Loucy (cell line): ENCODE results near the gene GLI1.

Source experiments
- H2AFZ ChIP-seq: fragments of 200-600 bp; sonication (generic); 2 replicates; pipeline ENCODE4 v1.6.0; 2016; ENCODE audit warnings: antibody characterized with exemption, mild to moderate bottlenecking, low read length, moderate library complexity
- H3F3A ChIP-seq: fragments of 200-600 bp; 2 replicates; pipeline ENCODE4 v1.6.0; 2016; ENCODE audit warnings: antibody characterized with exemption, low read depth, mild to moderate bottlenecking
- H3K27me3 ChIP-seq: fragments of 200-600 bp; sonication (generic); 2 replicates; pipeline ENCODE4 v1.6.1; 2014; ENCODE audit warnings: low read length, mild to moderate bottlenecking; ENCODE audit not compliant: insufficient read depth, poor library complexity, severe bottlenecking
- H3K36me3 ChIP-seq: fragments of 200-600 bp; sonication (generic); 2 replicates; pipeline ENCODE4 v1.6.1; 2016; ENCODE audit warnings: low read length; ENCODE audit not compliant: insufficient read depth
- H3K4me1 ChIP-seq: fragments of 200-600 bp; sonication (generic); 2 replicates; pipeline ENCODE4 v1.5.1; 2014; ENCODE audit warnings: low read length, mild to moderate bottlenecking; ENCODE audit not compliant: insufficient read depth, poor library complexity, severe bottlenecking
- H3K4me2 ChIP-seq: fragments of 200-600 bp; sonication (generic); 2 replicates; pipeline ENCODE4 v1.6.0; 2014; ENCODE audit warnings: antibody characterized with exemption, low read length, low read depth, mild to moderate bottlenecking; ENCODE audit not compliant: poor library complexity, severe bottlenecking
- H3K4me3 ChIP-seq: fragments of 200-600 bp; sonication (generic); 2 replicates; pipeline ENCODE4 v1.5.1; 2014; ENCODE audit warnings: low read length, mild to moderate bottlenecking, mixed read lengths; ENCODE audit not compliant: poor library complexity, severe bottlenecking
- H3K79me2 ChIP-seq: fragments of 200-600 bp; sonication (generic); 2 replicates; pipeline ENCODE4 v1.6.1; 2014; ENCODE audit warnings: low read length; ENCODE audit not compliant: insufficient read depth
- H3K9ac ChIP-seq: fragments of 200-600 bp; sonication (generic); 2 replicates; pipeline ENCODE4 v1.6.0; 2014; ENCODE audit warnings: mild to moderate bottlenecking, low read depth, low read length, moderate library complexity; ENCODE audit not compliant: poor library complexity, severe bottlenecking
- H3K9me2 ChIP-seq: fragments of 200-600 bp; sonication (generic); replicated peaks from 2 replicates; pipeline ENCODE4 v1.6.1; 2016; ENCODE audit warnings: low read depth, low read length, mixed read lengths
- H3K9me3 ChIP-seq: fragments of 200-600 bp; sonication (generic); 2 replicates; pipeline ENCODE4 v1.6.1; 2014; ENCODE audit warnings: mild to moderate bottlenecking, antibody characterized with exemption, low read length, low read depth; ENCODE audit not compliant: insufficient read depth
- H4K20me1 ChIP-seq: fragments of 200-600 bp; sonication (generic); 2 replicates; pipeline ENCODE4 v1.6.0; 2014; ENCODE audit warnings: antibody characterized with exemption, low read length, mild to moderate bottlenecking; ENCODE audit not compliant: insufficient read depth, poor library complexity, severe bottlenecking
- CTCF ChIP-seq: fragments of 200-600 bp; sonication (generic); conservative IDR thresholded peaks from 2 replicates; pipeline ENCODE4 v1.5.1; 2014; ENCODE audit warnings: mild to moderate bottlenecking, antibody characterized with exemption, low read length
- EZH2phosphoT487 ChIP-seq: fragments of 200-600 bp; IDR thresholded peaks from 2 replicates; pipeline ENCODE4 v1.6.1; 2018; ENCODE audit warnings: antibody characterized with exemption, mild to moderate bottlenecking, moderate library complexity, borderline replicate concordance

The GLI1 gene

GRCh38 chr12:57416039-57416996 is 43.3 kb upstream of the GLI1 start:
- Histone ChIP-seq H2AFZ (no peak overlapping the region), H3K4me1 (peaks cover 4% of the 10 kb centered on the region), H3K27me3 (no peaks in the 10 kb centered on the region), H3K79me2 (no peaks in the 10 kb centered on the region; the same call in 1 of the 2 replicates), H3K9me2 (no peaks in the 10 kb centered on the region), H3F3A (no peaks in the 10 kb centered on the region), H4K20me1 (no peaks in the 10 kb centered on the region), H3K9me3 (no peaks in the 10 kb centered on the region), H3K4me3 (no peak overlapping the region), H3K36me3 (no peaks in the 10 kb centered on the region), H3K9ac (no peak overlapping the region), H3K4me2 (no peak overlapping the region)
- no peak for TF ChIP-seq CTCF
- TF ChIP-seq EZH2phosphoT487 = no peak

GRCh38 chr12:57418255-57418654 is 41.3 kb upstream of the GLI1 start:
- TF ChIP-seq CTCF = no peak
- no peaks in the 10 kb centered on the region for H3K36me3 ChIP-seq
- H3K9ac ChIP-seq = no peak overlapping the region
- no peak overlapping the region for H3K4me2 ChIP-seq
- no peaks in the 10 kb centered on the region for H3K9me3 ChIP-seq
- no peaks in the 10 kb centered on the region for H3K27me3 ChIP-seq
- H4K20me1 ChIP-seq = no peaks in the 10 kb centered on the region
- no peaks in the 10 kb centered on the region for H3K4me1 ChIP-seq
- H2AFZ ChIP-seq = no peak overlapping the region
- H3F3A ChIP-seq = no peaks in the 10 kb centered on the region
- H3K9me2 ChIP-seq = no peaks in the 10 kb centered on the region
- no peak overlapping the region for H3K4me3 ChIP-seq
- H3K79me2 ChIP-seq = peaks cover 3% of the 10 kb centered on the region; the same call in 1 of the 2 replicates

GRCh38 chr12:57419495-57419894 is 40.1 kb upstream of the GLI1 start:
- Histone ChIP-seq H3K79me2 (peaks cover 4% of the 10 kb centered on the region; the same call in 1 of the 2 replicates), H3K4me1 (no peaks in the 10 kb centered on the region), H3K9me2 (no peaks in the 10 kb centered on the region), H3K4me2 (no peak overlapping the region), H2AFZ (no peak overlapping the region), H3K9ac (no peak overlapping the region), H3K36me3 (no peaks in the 10 kb centered on the region), H3K9me3 (no peaks in the 10 kb centered on the region), H3F3A (no peaks in the 10 kb centered on the region), H4K20me1 (no peaks in the 10 kb centered on the region), H3K27me3 (no peaks in the 10 kb centered on the region), H3K4me3 (no peak overlapping the region)
- TF ChIP-seq CTCF (no peak), EZH2phosphoT487 (no peak)
